ENCODE measurements around the gene SYNJ2.

The SYNJ2 gene

GRCh38 chr6:157952861-157953351 lies 28.8 kb upstream of the SYNJ2 start:
- Histone ChIP-seq H3K9me3 (replicated peaks; ENCODE audit: insufficient read depth, low read length) (no peaks in the 10 kb centered on the region), H3K27ac (ENCODE audit: low read length) (no peak overlapping the region), H3K79me2 (ENCODE audit: low read length) (no peaks in the 10 kb centered on the region), H3K4me3 (ENCODE audit: low read length) (no peak overlapping the region), H2AFZ (ENCODE audit: low read length) (no peak overlapping the region), H3K9ac (ENCODE audit: low read length) (no peak overlapping the region), H3K9me2 (replicated peaks; ENCODE audit: insufficient read depth, low read length) (no peaks in the 10 kb centered on the region), H3K4me1 (ENCODE audit: low read length) (no peaks in the 10 kb centered on the region), H3K4me2 (ENCODE audit: low read depth, low read length) (no peak overlapping the region), H3K27me3 (replicated peaks; ENCODE audit: insufficient read depth, low read length) (no peaks in the 10 kb centered on the region), H3F3A (ENCODE audit: insufficient read depth, low read length) (no peaks in the 10 kb centered on the region), H3K36me3 (replicated peaks; ENCODE audit: insufficient read depth, low read length) (no peaks in the 10 kb centered on the region), H4K20me1 (ENCODE audit: insufficient read depth, low read length) (no peaks in the 10 kb centered on the region)
- DNase-seq: no peak
- TF ChIP-seq CTCF (IDR thresholded peaks at IDR 0.05; ENCODE audit: low read length) (no peak), EZH2phosphoT487 (IDR thresholded peaks at IDR 0.05; ENCODE audit: low read length) (no peak), EZH2 (optimal IDR thresholded peaks at IDR 0.05; ENCODE audit: low read depth, low read length) (no peak)

DNA sequence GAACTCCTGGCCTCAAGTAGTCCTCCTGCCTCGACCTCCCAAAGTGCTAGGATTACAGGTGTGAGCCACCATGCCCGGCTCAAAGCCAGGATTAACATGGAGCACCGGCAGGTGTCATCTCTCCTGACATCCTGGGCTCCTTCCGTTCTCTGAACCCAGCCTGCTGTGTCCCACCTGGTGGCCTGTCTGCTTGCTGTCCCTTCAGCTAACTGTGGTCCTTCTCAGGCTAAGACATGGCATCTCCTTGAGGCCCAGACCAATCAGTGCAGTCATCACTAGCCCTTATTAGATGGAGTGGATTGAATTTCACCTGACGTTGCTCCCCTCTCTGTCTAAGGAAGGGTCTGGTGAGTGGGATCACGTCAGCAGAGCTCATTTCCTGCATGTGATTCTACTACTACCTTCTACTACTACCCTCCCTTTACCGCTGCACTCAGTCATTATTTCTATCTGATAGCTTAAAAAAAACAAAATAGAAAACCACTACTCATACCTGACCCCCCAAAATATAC lies 28.0 kb upstream of the SYNJ2 start:
- TF ChIP-seq EZH2 (optimal IDR thresholded peaks at IDR 0.05; ENCODE audit: low read depth, low read length): no peak
- TF ChIP-seq CTCF (IDR thresholded peaks at IDR 0.05; ENCODE audit: low read length): no peak
- no peak for TF ChIP-seq EZH2phosphoT487 (IDR thresholded peaks at IDR 0.05; ENCODE audit: low read length)
- no peak overlapping the region for H3K4me3 ChIP-seq (ENCODE audit: low read length)
- no peaks in the 10 kb centered on the region for H4K20me1 ChIP-seq (ENCODE audit: insufficient read depth, low read length)
- no peak overlapping the region for H3K27ac ChIP-seq (ENCODE audit: low read length)
- no peak overlapping the region for H3K4me2 ChIP-seq (ENCODE audit: low read depth, low read length)
- no peak overlapping the region for H3K9ac ChIP-seq (ENCODE audit: low read length)
- H3K4me1 ChIP-seq (ENCODE audit: low read length): no peaks in the 10 kb centered on the region
- no peak for DNase-seq
- no peaks in the 10 kb centered on the region for H3K36me3 ChIP-seq (replicated peaks; ENCODE audit: insufficient read depth, low read length)
- no peak overlapping the region for H2AFZ ChIP-seq (ENCODE audit: low read length)
- no peaks in the 10 kb centered on the region for H3K9me2 ChIP-seq (replicated peaks; ENCODE audit: insufficient read depth, low read length)
- no peaks in the 10 kb centered on the region for H3K27me3 ChIP-seq (replicated peaks; ENCODE audit: insufficient read depth, low read length)
- H3K9me3 ChIP-seq (replicated peaks; ENCODE audit: insufficient read depth, low read length): no peaks in the 10 kb centered on the region
- H3F3A ChIP-seq (ENCODE audit: insufficient read depth, low read length): no peaks in the 10 kb centered on the region
- H3K79me2 ChIP-seq (ENCODE audit: low read length): no peaks in the 10 kb centered on the region

DNA sequence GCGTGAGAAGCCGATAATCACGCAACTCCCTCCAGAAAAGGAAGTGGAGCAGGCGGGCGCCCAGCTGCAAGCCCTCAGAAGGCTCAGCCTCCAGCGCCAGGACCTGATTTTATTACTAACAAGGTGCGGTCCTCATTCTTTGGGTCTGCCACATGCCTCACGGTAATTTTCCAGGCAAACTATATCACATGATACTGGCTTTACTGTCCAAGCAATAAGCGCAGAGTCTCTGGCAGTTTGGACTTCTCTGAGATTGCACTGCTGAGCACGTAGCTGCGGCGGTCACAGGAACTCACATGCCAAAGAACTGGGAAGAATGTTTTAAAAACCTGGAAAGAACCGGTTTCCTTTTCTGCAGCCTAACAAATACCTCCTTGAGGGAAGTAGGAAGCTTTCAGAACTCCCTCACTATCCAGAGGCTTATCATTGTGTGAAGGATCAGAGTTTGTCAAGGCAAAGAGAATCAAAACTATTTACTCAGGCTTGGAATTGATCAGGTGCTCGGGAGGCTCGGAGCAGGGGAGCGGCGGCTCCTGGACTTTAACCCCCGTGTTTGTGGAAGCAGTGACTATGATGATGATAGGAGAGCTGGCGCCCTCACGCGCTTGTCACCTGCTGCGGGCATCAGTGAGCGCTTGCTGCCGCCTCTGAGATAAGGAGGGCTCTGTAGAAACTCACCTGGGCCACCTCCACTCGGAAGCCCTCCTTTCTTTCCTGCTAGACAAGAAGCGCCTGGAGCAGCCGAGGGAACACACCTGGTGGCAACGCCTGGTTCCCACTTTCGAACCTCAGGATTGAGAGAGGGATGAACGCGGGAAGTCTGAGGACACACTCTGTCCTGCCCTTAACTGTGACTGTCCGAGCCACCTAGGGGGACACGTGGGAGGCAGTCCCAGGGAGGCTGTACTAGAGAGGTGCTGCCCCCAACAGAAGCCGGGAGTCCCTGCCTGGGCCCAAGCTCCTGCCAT lies 27.2 kb upstream of the SYNJ2 start:
- Histone ChIP-seq H3K4me1 (ENCODE audit: low read length) (no peaks in the 10 kb centered on the region), H3K79me2 (ENCODE audit: low read length) (no peaks in the 10 kb centered on the region), H3K4me2 (ENCODE audit: low read depth, low read length) (no peak overlapping the region), H3K27ac (ENCODE audit: low read length) (no peak overlapping the region), H3F3A (ENCODE audit: insufficient read depth, low read length) (no peaks in the 10 kb centered on the region), H3K9ac (ENCODE audit: low read length) (no peak overlapping the region), H4K20me1 (ENCODE audit: insufficient read depth, low read length) (no peaks in the 10 kb centered on the region), H3K27me3 (replicated peaks; ENCODE audit: insufficient read depth, low read length) (no peaks in the 10 kb centered on the region), H3K9me2 (replicated peaks; ENCODE audit: insufficient read depth, low read length) (no peaks in the 10 kb centered on the region), H3K36me3 (replicated peaks; ENCODE audit: insufficient read depth, low read length) (no peaks in the 10 kb centered on the region), H3K9me3 (replicated peaks; ENCODE audit: insufficient read depth, low read length) (no peaks in the 10 kb centered on the region), H2AFZ (ENCODE audit: low read length) (no peak overlapping the region), H3K4me3 (ENCODE audit: low read length) (no peak overlapping the region)
- DNase-seq: no peak
- no peak for TF ChIP-seq EZH2phosphoT487 (IDR thresholded peaks at IDR 0.05; ENCODE audit: low read length)
- TF ChIP-seq CTCF (IDR thresholded peaks at IDR 0.05; ENCODE audit: low read length): no peak
- no peak for TF ChIP-seq EZH2 (optimal IDR thresholded peaks at IDR 0.05; ENCODE audit: low read depth, low read length)

Data from MM.1S (cell line).